ENCODE results near the gene ARMC2.

GRCh38 chr6:108806665-108807064, 41.6 kb upstream of the ARMC2 start:
- TF ChIP-seq CTCF (conservative IDR thresholded peaks at IDR 0.05; ENCODE audit: low read length) (no peak), EZH2phosphoT487 (IDR thresholded peaks at IDR 0.05; ENCODE audit: borderline replicate concordance) (no peak)
